HG03460 (cell line): ENCODE data around the gene IGFBPL1.
"Not testable (repeated sequence)": the region's sequence is repeated elsewhere in the genome, so short reads cannot be mapped to it uniquely, and the experiment has no call there.

Experiments used
- ATAC-seq: cut with Tn5 transposase; IDR thresholded peaks from one replicate; pipeline ENCODE4 v1.9.1; 2021; ENCODE audit not compliant: unreplicated experiment

The IGFBPL1 gene

DNA sequence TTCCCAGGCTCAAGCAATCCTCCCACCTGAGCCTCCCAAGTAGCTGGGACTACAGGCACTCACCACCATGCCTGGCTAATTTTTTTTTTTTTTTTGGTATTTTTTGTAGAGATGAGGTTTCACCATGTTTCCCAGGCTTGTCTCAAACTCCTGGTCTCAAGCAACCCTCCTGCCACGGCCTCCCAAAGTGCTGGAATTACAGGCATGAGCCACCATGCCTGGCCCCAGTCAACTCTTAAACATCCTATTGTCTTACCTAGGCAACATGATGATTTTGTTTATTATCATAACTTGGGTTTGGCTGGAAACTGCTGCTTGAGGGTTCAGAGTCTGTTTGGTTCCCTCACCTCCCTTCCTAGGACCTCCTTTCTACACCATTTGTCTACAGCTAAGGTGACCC, 25.1 kb downstream of the IGFBPL1 start:
- not testable (repeated sequence) for ATAC-seq

DNA sequence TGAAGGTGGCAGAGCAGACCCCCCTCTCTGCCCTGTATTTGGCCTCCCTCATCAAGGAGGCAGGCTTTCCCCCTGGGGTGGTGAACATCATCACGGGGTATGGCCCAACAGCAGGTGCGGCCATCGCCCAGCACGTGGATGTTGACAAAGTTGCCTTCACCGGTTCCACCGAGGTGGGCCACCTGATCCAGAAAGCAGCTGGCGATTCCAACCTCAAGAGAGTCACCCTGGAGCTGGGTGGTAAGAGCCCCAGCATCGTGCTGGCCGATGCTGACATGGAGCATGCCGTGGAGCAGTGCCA, 27.9 kb downstream of the IGFBPL1 start:
- ATAC-seq: no peak

DNA sequence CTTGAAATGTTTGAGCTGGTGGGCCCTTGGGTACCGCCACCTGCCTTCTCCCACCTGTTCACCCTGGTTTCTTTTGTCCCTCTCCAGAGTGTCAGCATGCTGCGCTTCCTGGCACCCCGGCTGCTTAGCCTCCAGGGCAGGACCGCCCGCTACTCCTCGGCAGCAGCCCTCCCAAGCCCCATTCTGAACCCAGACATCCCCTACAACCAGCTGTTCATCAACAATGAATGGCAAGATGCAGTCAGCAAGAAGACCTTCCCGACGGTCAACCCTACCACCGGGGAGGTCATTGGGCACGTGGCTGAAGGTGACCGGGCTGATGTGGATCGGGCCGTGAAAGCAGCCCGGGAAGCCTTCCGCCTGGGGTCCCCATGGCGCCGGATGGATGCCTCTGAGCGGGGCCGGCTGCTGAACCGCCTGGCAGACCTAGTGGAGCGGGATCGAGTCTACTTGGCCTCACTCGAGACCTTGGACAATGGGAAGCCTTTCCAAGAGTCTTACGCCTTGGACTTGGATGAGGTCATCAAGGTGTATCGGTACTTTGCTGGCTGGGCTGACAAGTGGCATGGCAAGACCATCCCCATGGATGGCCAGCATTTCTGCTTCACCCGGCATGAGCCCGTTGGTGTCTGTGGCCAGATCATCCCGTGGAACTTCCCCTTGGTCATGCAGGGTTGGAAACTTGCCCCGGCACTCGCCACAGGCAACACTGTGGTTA, 28.4 kb downstream of the IGFBPL1 start:
- no peak for ATAC-seq

DNA sequence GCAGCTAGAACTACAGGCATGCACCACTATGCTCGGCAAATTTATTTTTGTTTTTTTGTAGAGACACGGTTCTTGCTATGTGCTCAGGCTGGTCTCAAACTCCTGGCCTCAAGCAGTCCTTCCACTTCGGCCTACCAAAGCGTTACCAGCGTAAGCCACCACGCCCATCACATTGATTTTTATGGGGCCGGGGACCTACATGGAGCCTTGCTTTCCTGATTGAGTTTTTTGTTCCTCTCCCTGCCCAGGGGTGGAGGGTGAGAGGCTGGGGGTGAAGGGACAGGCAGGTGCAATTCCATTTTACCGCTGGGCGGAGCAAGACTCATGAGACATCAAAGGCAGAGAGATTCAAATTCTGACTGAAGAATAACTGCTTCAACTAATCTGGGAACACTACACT, 29.8 kb downstream of the IGFBPL1 start:
- ATAC-seq: no peak

DNA sequence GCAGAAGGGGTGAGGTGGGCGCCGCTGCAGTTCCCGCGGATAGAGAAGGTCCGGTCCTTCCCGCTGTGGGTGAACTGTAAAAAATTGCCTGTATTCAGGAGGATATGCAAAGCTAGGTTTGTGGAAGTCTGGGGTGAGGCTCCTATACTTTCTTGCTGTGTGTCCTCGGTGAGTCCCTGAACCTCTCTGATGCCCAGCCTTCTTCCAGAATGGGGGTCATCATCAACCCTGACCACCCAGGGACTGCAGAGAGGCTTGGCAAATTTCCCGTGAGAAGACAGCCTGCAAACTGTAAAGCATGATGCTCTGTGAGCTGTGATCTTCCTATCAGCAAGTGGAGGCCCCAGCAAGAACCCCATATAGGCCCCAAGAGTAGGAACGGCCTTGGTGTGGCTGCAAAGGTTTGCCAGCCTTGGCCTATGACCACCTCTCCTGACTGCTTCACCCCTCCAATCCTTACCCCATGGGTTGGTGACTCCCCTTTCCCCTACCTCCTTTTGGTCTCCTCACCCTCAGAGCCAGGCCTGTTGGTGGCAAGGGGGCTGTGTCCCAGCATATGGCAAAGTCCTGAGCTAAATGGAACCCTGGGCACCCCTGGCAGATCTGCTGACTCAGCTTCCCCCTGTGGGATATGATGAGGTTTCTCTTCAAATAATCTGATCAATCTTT, 31.0 kb downstream of the IGFBPL1 start:
- no peak for ATAC-seq

DNA sequence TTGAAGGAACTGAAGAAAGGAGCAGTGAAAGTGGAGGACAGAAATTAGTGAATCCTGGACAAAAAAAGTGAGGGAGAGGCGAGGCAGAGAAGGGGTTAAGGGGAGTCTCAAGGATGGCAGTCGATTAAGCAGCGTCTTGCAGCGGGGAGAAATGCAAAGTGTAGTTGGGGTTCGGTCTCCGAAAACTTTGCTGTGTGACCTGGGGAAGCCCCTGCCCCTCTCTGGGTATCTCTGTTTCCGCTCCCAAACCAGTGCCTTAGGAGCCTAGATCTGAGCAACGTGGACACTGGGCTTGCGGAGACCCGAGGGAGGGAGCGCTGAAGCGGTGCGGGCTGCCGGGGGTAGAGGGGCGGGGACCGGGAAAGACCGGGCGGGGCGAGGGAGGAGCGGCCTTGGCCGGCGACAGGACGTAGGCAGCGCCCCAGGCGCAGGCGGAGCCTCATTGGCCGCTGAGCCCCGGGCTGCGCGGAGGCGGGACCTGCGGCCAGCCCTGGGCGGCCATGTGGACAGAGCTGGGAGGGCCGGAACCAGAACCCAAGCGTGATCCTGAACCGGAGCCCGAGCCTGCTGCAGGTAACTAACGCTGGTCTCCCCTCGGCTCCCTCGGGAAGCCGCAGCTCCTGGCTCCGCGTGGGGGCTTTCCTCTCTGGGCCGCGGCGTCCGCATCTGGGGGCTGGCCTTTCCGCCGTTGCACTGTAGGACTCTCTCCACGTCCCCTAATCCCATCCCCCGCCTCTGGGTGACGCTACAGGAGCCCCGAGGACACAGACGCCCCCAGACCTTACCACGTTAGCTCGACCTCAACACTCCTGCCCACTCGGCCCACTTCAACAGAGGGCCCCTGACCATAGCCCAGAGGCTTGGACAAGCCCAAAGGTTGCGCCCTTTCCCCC, 31.8 kb downstream of the IGFBPL1 start, which contains the start of gene ALDH1B1:
TSS of gene ALDH1B1 (plus strand) at position 468 of the 893 bp plus-strand sequence. CDS start 3,047 bp downstream, outside the sequence.
- ATAC-seq: peak; percentile 97

DNA sequence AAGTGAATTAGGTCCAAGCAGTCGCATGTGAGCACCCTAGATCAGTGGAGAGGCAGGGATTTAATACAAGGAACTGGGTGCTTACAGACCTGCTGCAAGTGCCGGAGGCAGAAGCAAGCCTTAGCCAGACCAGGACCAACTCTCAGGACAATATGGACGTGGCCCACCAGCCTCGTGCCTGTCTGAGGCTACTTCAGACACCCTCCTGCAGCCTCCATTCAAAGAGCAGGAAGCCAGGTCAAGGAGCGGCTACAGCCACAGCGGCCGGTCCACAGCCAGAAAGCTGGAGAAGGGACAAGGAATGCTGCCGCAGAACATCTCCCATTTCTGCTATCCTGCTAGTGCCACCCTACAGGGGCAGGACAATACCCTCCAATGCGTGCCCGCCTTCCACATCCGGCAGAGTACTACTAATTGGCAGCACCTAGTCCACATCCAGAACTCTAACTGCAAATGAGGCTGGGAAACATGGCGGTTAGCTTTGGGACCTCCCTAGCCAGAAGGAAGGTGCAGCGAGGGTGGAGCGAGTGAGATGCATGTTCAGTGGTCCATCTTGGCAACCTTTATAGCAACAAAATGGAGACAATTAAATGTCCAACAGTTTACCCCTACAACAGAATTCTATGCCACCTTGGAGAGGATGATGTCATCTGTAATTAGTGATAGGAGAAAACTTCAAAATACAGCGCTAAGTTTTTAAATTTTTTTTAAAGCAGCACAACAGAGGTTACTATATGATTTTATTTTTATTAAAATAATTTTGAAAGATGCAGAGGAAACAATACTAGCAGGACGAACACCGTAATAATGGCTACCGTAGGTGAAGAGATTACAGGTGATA, 32.8 kb downstream of the IGFBPL1 start:
- no peak for ATAC-seq

DNA sequence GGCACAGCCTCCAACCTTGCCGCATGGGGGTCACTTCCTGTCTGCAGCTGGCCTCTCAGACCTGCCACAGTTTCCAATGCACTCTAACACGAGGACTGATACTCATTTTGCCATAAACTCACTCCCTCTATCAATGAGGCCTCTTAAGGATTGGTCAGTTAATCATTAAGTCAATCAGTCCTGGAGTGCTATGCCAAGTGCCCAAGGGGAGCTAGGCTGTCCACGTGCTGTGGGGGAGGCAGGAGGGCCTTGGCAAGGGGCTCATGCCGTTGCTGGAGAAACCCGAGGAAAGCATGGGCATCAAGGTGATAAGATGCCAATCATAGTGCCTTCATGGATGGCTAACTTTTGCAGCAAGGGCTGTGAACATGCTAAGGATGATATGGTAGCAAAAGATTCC, 33.4 kb downstream of the IGFBPL1 start:
- no peak for ATAC-seq

DNA sequence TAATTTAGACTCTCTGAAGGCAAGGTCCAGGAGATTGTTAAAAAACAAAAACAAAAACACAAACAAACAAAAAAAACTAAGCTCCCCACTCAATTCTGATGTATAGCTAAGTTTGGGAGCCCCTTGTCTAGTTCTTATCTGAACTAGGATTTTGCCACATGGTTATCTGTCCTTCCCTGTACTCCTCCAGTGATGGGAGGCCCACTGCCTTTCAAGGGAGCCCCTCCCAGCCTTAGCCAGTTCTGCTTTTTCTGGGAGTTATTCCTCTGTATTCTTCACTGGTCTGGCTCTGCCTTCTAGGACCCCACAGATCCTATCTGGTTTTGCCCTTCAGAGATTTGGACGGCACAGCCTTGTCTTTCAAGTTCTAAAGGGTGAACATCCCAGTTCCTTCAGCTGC, 33.8 kb downstream of the IGFBPL1 start:
- no peak for ATAC-seq

DNA sequence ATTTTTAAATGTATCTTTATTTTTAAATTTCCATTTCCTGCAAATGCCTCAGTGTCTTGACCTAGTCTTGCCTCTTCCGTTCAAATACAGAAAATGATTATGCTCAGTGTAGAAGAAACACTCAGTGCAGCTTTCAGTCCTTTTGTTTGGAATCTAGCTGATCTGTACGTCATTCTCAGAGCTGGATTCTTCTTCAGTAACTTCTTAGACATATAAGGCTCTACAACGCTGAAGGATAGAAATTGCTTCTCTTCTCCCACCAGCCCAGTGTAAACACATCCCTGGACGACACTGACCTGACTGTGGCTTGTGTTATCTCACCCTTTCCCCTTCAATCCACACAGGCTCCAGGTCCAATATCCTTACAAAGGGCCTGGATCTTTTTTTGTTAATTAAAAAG, 34.9 kb downstream of the IGFBPL1 start:
- ATAC-seq: no peak

DNA sequence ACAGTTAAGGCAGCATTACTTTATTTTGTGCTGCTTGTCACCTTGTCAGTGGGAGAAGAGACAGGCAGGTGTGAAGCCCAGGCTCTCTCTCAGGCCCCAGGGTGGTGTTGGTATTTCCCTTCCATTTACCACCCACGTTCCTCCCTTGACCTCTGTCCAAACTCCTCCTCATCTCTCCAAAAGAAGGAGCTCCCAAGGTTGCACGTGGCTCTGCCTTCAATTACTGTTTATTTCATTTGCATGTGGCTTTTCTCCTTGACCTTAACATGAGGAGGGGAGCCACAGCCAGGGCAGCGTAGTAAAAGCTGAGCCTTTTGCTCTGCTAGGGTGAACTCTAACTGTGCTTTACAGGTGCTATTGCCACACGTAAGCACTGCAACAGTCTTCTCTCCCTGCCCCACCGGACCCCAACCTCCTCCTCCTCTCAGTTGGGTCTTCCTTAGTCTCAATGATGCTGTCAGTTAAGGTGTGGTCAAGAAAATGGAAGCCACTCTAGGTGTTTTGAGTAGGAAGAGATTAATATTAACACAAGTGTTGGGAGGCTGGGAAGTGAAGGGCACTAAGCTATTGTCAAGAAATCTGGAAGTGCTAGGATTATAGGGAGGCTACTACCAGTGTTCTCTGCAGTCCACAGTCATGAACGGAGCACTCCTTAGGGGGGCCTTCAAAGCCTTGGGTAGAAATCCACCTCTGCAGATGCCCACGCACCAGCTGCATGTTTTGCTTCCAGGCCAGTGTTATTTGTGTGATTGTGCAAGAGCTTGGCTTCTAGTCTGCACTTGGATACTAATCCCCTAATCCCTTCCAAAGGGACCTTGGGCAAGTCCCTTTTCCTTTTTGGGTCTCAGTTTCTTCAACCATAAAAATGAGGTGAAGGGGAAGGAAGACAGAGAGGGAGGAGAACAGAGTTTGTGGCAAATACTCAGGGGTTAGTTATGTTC, 35.7 kb downstream of the IGFBPL1 start:
- no peak for ATAC-seq

DNA sequence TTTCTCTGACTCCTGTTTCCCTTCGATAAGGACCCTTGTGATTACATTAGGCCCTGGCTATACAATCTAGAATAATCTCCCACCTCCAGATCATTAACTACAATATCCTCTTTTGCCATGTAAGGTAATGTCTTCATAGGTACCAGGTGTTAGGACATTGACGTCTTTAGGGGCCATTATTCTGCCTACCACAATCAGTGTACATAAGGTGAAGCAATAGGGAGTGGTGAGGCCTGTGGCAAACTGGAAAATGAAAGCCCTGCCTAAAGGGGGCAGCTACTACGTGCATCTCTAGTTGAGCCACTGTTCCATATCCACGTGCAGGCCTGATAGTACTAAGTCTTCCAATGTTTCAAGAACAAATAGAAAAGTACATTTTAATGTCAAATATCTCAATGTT, 36.5 kb downstream of the IGFBPL1 start:
- ATAC-seq: no peak

DNA sequence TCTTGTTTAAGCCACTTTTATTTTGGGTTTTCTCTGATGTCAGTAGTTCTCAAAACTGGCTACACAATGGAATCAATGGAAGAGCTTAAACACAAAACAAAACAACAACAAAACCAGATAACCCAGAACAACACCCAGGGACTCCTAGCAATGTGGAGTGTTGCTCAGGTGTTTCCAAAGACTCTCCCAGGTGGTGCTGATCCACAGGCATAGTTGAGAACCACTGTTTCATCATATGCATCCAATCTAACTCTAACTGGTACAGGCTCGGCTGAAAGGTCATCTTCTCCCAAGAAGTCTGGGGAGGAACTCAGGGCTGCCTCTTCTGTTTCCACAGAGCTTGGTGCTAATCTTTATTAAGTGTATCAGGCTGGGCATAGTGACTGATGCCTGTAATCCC, 37.2 kb downstream of the IGFBPL1 start:
- no peak for ATAC-seq

DNA sequence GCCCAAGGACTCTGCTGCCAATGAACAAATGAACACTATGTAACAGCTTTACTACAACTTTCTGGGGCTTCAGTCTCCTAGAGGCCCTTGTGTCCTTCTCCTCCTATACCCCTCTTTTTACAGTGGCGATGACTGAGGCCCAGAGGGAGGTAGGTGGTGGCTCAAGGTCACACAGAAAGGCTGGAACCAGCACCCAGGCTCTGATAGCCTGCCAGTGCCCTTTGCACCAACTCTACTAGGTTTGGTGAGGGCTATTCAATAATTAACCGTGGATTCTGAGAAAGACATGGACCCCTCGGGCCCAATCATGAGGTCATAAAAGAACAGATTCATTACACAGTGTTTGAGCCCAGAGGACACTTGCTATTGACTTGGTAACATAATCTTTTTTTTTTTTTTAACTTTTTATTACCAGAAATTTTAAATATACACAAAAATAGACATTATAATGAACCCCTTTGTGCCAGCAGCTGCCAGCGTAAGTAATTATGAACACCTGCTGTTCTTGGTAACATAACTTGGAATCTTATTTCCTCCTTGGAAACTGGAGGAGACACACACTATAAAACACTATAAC, 37.8 kb downstream of the IGFBPL1 start:
- no peak for ATAC-seq

DNA sequence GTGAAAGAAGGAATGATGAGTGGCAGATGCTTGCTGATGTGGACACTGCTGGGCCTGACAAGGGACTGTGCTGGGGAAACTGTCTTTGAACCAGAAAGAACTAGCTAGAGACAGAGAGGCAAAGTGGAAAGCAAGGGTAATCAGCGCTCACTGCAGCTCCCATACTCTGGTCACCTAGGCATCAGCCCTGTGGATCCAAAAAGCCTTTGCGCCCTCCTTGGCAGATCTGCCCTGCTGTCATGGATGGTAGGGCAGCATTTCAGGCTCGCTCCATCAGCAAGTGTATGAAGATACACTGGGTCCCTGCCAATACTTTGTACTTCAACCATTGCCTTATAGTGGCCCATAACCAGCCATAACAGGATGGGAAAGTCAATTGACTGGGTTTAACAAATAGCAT, 38.4 kb downstream of the IGFBPL1 start:
- ATAC-seq: no peak

DNA sequence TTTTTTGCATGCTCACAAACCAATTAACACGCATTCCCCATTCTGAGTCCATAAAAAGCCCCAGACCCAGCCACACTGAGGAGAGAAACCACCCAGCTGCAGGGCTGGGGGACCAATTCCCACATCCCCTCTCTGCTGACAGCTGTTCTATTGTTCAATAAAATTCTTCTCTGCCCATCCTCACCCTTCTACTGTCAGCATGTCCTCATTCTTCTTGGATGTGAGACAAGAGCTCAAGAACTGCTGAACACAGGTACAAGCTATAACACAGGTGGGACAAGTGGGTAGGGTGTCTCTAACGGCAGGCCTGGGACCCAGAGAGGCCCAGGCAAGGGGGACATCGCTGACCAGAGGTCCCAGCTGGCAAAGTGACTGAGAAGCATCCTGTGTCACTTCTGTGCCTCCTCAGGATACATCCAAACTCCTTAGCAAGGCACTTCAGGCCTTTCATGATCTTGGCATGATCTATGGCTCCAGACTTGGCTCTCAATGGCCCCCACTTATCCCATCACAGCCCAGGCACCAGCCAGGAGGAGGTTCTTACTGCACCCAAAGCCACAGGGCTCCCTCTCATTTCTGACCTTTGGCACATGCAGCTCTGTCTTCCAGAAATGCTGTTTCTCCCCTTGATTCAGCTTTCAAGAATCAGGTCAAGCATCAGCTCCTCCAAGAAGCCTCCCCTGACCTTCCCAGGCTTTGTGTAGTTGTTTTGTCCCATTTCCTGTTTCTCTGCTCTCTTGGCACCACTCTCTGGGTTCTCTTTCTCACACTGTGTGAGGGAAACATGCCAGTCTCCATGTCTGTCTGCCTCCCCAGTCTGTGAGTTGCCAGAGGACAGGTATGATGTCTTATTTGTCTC, 39.0 kb downstream of the IGFBPL1 start:
- ATAC-seq: no peak

DNA sequence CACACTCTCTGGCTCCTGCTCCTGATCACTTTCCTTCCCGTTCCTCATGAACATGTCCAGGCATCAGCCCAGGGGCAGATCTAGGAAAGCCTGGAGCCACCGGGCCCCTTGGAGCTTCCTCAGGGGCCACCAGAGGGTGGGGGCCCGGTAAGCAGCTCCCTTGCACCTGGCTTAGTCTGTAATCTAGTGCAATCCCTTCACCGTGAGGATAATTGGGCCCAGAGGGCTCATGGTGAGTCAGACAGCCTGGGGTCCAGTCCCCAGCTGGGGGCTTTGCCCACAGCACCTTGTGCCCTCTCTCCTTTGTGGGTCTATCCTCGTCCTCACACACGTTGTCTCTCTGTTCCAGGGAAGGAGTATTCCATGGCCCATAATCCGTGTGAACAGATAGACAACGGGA, 42.1 kb downstream of the IGFBPL1 start:
- ATAC-seq: no peak

DNA sequence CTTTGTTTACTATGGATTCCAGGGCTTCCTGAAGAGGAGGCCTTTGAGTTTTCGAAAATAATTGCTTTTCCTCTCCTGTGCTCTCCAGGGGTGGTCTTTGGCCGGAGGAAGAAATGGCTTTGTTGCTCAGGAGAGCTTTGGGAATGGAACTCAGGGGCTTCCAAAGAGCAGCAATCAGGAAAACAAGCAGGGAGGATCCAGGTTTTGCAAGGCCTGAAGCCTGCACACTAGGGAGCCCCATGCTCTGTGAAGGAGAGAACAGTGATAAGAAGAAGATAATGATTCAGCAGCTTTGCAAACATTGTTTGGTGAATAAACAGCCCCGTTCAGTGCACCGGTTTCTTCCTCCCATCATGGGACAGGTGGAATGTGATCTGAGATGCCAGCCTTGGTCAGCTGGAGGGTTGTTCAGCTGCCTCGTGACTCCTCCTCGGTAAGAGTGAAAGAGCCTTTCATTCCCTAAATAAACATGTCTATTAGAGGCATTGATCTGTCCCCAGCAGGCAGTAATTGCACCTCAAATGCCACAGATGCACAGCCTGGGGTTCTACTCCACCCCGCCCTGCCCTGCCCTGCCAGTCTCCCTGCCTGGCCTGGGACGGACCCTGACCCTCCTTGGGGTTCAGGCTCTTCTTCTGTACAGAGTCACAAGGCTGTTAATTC, 43.3 kb downstream of the IGFBPL1 start:
- no peak for ATAC-seq
